A549 (cell line): ENCODE results near the gene DOCK1. TPM values are rescaled to one million over a fixed set of nuclear protein-coding genes. Genes with fewer than 3 reads are reported as not detected.

Experiments
- ATAC-seq, 2 experiments: fragments of 200-7000 bp in 1 of 2; fragments of >200 bp in 1 of 2; cut with Nextera tagmentation in 1 of 2; cut with Tn5 transposase in 1 of 2; 3 replicates each; pipeline versions ENCODE4 v1.8.0 to v1.9.1; 2018 to 2020; ENCODE audit warnings: mild to moderate bottlenecking in 1 of 2, moderate library complexity in 1 of 2
- CTCF ChIA-PET: fragments of 300-600 bp; sonication (Branson Sonifier 250); formaldehyde crosslinking; extraction: SDS; loops from one replicate; lab custom pipeline; 2021; ENCODE audit warnings: antibody characterized with exemption, inconsistent platforms; lab: Yijun Ruan, JAX
- POLR2A ChIA-PET: fragments of 350-600 bp; formaldehyde crosslinking; extraction: SDS; loops from one replicate; lab custom pipeline; 2021; ENCODE audit warnings: antibody characterized with exemption, inconsistent platforms; lab: Yijun Ruan, JAX
- DNase-seq, 2 experiments: peaks; one replicate each; pipeline versions ENCODE4 v3.0.0 to v3.0.0-alpha.2; 2011 to 2016; ENCODE audit warnings: low read depth in 1 of 2, low spot score in 1 of 2
- FAIRE-seq: peaks from 2 replicates; lab custom pipeline; 2011; peaks lifted over from hg19 to GRCh38; lab: Jason Lieb, UNC
- H3K27ac ChIP-seq, 2 experiments: fragments of >200 bp; sonication (Bioruptor Twin); formaldehyde crosslinking; 3 replicates each; pipeline ENCODE4 v1.5.1; 2016 to 2017
- H3K4me1 ChIP-seq: fragments of >200 bp; sonication (Bioruptor Twin); formaldehyde crosslinking; 3 replicates; pipeline ENCODE4 v1.6.1; 2016
- H3K4me2 ChIP-seq: fragments of >200 bp; sonication (Bioruptor Twin); formaldehyde crosslinking; 3 replicates; pipeline ENCODE4 v1.6.1; 2016
- H3K4me3 ChIP-seq: fragments of >200 bp; sonication (Bioruptor Twin); formaldehyde crosslinking; 3 replicates; pipeline ENCODE4 v1.5.1; 2016
- H3K9me3 ChIP-seq: fragments of >200 bp; sonication (Bioruptor Twin); formaldehyde crosslinking; 3 replicates; pipeline ENCODE4 v1.6.1; 2016
- BHLHE40 ChIP-seq: IDR thresholded peaks from 2 replicates; pipeline ENCODE4 v1.6.1; 2012; ENCODE audit warnings: low read depth, low read length, inconsistent platforms
- CBX2 ChIP-seq: fragments of 200-600 bp; sonication (generic); IDR thresholded peaks from 2 replicates; pipeline ENCODE4 v1.6.1; 2016; ENCODE audit warnings: low read depth, mild to moderate bottlenecking, borderline replicate concordance
- CEBPB ChIP-seq, 2 experiments: fragments of >200 bp in 1 of 2; sonication (Bioruptor Twin) in 1 of 2; formaldehyde crosslinking in 1 of 2; IDR thresholded peaks; 2 replicates each; pipeline ENCODE4 v1.6.1; 2012 to 2016
- CHD2 ChIP-seq: fragments of 150-350 bp; IDR thresholded peaks from 2 replicates; pipeline ENCODE4 v1.6.1; 2014; ENCODE audit warnings: low read length; ENCODE audit not compliant: partially characterized antibody
- CHD4 ChIP-seq: fragments of 200-600 bp; sonication (generic); IDR thresholded peaks from 2 replicates; pipeline ENCODE4 v1.6.1; 2016; ENCODE audit warnings: antibody characterized with exemption, mild to moderate bottlenecking, borderline replicate concordance
- ESRRA ChIP-seq: fragments of 150-350 bp; IDR thresholded peaks from 2 replicates; pipeline ENCODE4 v1.6.1; 2014; ENCODE audit warnings: mild to moderate bottlenecking, low read length, borderline replicate concordance
- FOSL2 ChIP-seq, 2 experiments: fragments of 450-650 bp in 1 of 2; fragments of >200 bp in 1 of 2; sonication (Bioruptor Twin) in 1 of 2; formaldehyde crosslinking; IDR thresholded peaks; 2 replicates each; pipeline versions ENCODE4 v1.5.0 to v1.6.1; 2016 to 2020; ENCODE audit warnings: mild to moderate bottlenecking in 1 of 2, moderate library complexity in 1 of 2
- HEYL ChIP-seq: fragments of 250-450 bp; sonication (Bioruptor Pico); IDR thresholded peaks from 2 replicates; pipeline ENCODE4 v1.8.0; 2021; ENCODE audit warnings: mild to moderate bottlenecking, moderate library complexity
- HOXB13 ChIP-seq: fragments of 250-450 bp; sonication (Bioruptor Pico); IDR thresholded peaks from 2 replicates; pipeline ENCODE4 v1.5.0; 2020; ENCODE audit warnings: low read depth, mild to moderate bottlenecking, moderate library complexity
- JUNB ChIP-seq: fragments of >200 bp; sonication (Bioruptor Twin); formaldehyde crosslinking; IDR thresholded peaks from 2 replicates; pipeline ENCODE4 v1.6.1; 2016
- KDM1A ChIP-seq: fragments of 200-600 bp; sonication (generic); IDR thresholded peaks from 2 replicates; pipeline ENCODE4 v1.6.1; 2016; ENCODE audit warnings: low read depth, mild to moderate bottlenecking
- NFE2L2 ChIP-seq: fragments of 150-350 bp; conservative IDR thresholded peaks from 2 replicates; pipeline ENCODE4 v1.6.1; 2014; ENCODE audit warnings: low read length
- NR3C1 ChIP-seq: fragments of >200 bp; sonication (Bioruptor Twin); formaldehyde crosslinking; IDR thresholded peaks from 3 replicates; pipeline ENCODE4 v1.6.1; 2017
- POLR2A ChIP-seq: IDR thresholded peaks from 2 replicates; pipeline ENCODE4 v1.6.1; 2012; ENCODE audit warnings: mild to moderate bottlenecking, low read length
- RCOR1 ChIP-seq: fragments of 150-350 bp; IDR thresholded peaks from 2 replicates; pipeline ENCODE4 v1.6.1; 2014; ENCODE audit warnings: antibody characterized with exemption, low read length, low read depth
- RNF2 ChIP-seq: fragments of 200-600 bp; sonication (generic); IDR thresholded peaks from 2 replicates; pipeline ENCODE4 v1.6.1; 2016; ENCODE audit warnings: low read depth, mild to moderate bottlenecking, antibody characterized with exemption, moderate library complexity, borderline replicate concordance
- TP53 ChIP-seq: fragments of 250-450 bp; sonication (Bioruptor Pico); IDR thresholded peaks from 2 replicates; pipeline ENCODE4 v1.5.0; 2021; ENCODE audit warnings: mild to moderate bottlenecking, moderate library complexity
- ZNF302 ChIP-seq: fragments of 250-450 bp; sonication (Bioruptor Pico); IDR thresholded peaks from 2 replicates; pipeline ENCODE4 v1.9.0; 2021; ENCODE audit warnings: inconsistent platforms, mild to moderate bottlenecking, moderate library complexity
- WGBS: methylation state at CpG from one replicate; pipeline ENCODE4 v1.1.6; 2017; ENCODE audit errors: missing lambda C conversion rate; 5-methylcytosine and 5-hydroxymethylcytosine counted together
- polyA plus RNA-seq, 4 experiments: library from polyadenylated mRNA; depleted of rRNA in 3 of 4; stranded (reverse); fragments of >200 nt; fragmentation: RNase III in 1 of 4; extraction: RNeasy Plus Mini Kit Qiagen cat#74134 plus additional on column Dnase treatment in 1 of 4; gene quantifications; 2 replicates in 3 of 4; 3 replicates in 1 of 4; pipeline ENCODE4 v1.2.3, GENCODE V29; 2011 to 2017
- TF ChIP-seq, protein P1 (sequence below): fragments of 150-350 bp; IDR thresholded peaks from 2 replicates; pipeline ENCODE4 v1.6.1; 2014; ENCODE audit warnings: low read depth, mild to moderate bottlenecking, low read length
- TF ChIP-seq, protein P2 (sequence below): fragments of >200 bp; sonication (Bioruptor Twin); formaldehyde crosslinking; IDR thresholded peaks from 2 replicates; pipeline ENCODE4 v1.6.1; 2016
- TF ChIP-seq, protein P3 (sequence below): IDR thresholded peaks from 2 replicates; pipeline ENCODE4 v1.6.1; 2012

The DOCK1 gene
- polyA plus RNA-seq, 2 of the 4 experiments (the other 2 are of a cell fraction) = 22.6 to 28.2 TPM

DNA sequence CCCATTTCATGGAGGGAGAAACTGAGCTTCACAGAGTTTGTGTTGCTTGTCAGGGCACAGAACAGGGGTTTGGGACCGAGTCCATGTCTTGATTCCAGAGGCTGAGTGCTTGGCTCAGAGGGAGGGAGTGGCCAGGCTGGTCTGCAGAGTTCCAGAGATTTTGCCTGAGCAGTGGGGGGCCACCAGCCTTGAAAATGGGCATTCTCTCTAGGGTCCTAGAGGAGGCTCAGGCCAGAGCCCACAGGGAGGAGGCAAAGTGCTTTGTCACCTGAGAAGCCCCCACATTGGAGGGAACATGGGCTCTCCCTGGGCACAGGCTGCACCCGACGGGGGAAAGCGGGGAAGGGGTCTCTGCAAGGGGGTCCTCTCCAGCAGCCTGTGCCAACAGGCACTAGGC, 51.5 kb downstream of the DOCK1 start:
- no peak overlapping the region for H3K4me3 ChIP-seq
- H3K27ac ChIP-seq = no peak overlapping the region
- ChIA-PET CTCF (no interaction called here), POLR2A (no interaction called here)
- no peak overlapping the region for H3K4me2 ChIP-seq
- no peak for DNase-seq
- no peak for ATAC-seq
- no peak for TF ChIP-seq RCOR1
- H3K4me1 ChIP-seq = peaks cover 5% of the 10 kb centered on the region; the same call in 1 of the 3 replicates
- FAIRE-seq = no peak
- H3K9me3 ChIP-seq = peaks cover 6% of the 10 kb centered on the region; the same call in 2 of the 3 replicates
- 100% methylated on average over 3 of the region's 4 CpGs for WGBS

DNA sequence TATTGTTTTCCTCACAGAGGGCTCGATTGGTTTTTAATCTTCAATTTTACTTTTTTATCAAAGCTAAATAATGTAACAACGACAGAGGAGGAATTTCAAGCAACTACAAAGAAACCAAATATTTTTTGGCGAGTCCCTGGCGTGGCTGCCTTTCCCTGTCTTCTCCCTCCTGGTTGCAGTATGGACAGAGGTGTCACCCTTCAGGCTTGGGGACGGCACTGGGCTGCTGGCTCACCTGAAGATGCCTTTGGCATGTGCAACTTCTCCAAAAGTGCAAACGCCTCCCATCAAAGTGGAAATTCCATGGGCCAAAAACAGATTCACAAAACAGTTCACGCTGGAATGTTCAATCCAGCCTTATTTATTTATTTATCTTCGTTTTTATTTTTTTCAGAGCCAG, 51.9 kb downstream of the DOCK1 start:
- peaks cover 2% of the 10 kb centered on the region; the same call in 2 of the 3 replicates for H3K9me3 ChIP-seq
- TF ChIP-seq POLR2A = no peak
- no peak for TF ChIP-seq KDM1A
- no peak for TF ChIP-seq TP53 (CRISPR knock-in tag)
- no peak for TF ChIP-seq HEYL (CRISPR knock-in tag)
- TF ChIP-seq, protein P1, sequence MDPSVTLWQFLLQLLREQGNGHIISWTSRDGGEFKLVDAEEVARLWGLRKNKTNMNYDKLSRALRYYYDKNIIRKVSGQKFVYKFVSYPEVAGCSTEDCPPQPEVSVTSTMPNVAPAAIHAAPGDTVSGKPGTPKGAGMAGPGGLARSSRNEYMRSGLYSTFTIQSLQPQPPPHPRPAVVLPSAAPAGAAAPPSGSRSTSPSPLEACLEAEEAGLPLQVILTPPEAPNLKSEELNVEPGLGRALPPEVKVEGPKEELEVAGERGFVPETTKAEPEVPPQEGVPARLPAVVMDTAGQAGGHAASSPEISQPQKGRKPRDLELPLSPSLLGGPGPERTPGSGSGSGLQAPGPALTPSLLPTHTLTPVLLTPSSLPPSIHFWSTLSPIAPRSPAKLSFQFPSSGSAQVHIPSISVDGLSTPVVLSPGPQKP = no peak
- H3K4me3 ChIP-seq = no peak overlapping the region
- no peak overlapping the region for H3K4me2 ChIP-seq
- H3K4me1 ChIP-seq = peaks cover 5% of the 10 kb centered on the region; the same call in 1 of the 3 replicates
- ATAC-seq (no peak), FAIRE-seq (no peak), DNase-seq (no peak)
- no peak overlapping the region for H3K27ac ChIP-seq
- POLR2A ChIA-PET = no interaction called here
- CTCF ChIA-PET = no interaction called here
- WGBS = 87% methylated on average over 8 of the region's 8 CpGs

DNA sequence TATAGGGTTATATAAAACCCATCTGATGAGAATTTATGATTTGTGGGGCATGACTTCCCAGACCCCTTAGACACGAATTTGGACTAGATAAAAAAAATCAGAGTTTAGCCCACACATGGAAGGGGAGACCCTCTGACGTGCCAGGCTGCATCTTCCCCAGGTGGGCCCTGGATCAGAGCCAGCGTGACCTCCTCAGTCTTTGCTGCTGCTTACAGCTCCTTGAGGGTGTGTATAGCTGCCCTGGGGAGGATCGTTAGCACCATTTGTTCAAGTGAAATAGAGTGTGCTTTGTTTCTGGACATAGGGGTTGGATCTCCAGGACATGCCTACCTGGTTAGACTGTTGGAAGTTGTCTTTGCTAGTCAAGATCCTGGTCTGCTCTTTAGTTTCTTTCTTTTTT, 54.2 kb downstream of the DOCK1 start:
- Histone ChIP-seq H3K4me3 (no peak overlapping the region), H3K4me2 (no peak overlapping the region), H3K9me3 (no peaks in the 10 kb centered on the region), H3K27ac (no peak overlapping the region), H3K4me1 (peaks cover 5% of the 10 kb centered on the region; the same call in 1 of the 3 replicates)
- ATAC-seq (no peak), FAIRE-seq (no peak), DNase-seq (no peak)
- ChIA-PET POLR2A (no interaction called here), CTCF (no interaction called here)
- WGBS = 96% methylated on average over 4 of the region's 4 CpGs
- TF ChIP-seq RCOR1 = no peak
- TF ChIP-seq NFE2L2 = no peak
- TF ChIP-seq FOSL2 (IDR thresholded peaks at IDR 0.05) = no peak
- TF ChIP-seq FOSL2 (CRISPR knock-in tag; IDR thresholded peaks at IDR 0.05) = no peak
- TF ChIP-seq ESRRA = no peak
- TF ChIP-seq CBX2 = no peak
- TF ChIP-seq, protein P2, sequence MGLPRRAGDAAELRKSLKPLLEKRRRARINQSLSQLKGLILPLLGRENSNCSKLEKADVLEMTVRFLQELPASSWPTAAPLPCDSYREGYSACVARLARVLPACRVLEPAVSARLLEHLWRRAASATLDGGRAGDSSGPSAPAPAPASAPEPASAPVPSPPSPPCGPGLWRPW = no peak
- TF ChIP-seq POLR2A = no peak
- TF ChIP-seq, protein P3, sequence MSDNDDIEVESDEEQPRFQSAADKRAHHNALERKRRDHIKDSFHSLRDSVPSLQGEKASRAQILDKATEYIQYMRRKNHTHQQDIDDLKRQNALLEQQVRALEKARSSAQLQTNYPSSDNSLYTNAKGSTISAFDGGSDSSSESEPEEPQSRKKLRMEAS = no peak
- TF ChIP-seq RNF2 = no peak
- TF ChIP-seq CHD4 = no peak
- TF ChIP-seq NR3C1 = no peak
- no peak for TF ChIP-seq BHLHE40
- TF ChIP-seq CHD2 = no peak
- TF ChIP-seq CEBPB (IDR thresholded peaks at IDR 0.05) = no peak
- TF ChIP-seq TP53 (CRISPR knock-in tag) = no peak
- TF ChIP-seq HOXB13 (CRISPR knock-in tag) = no peak
- no peak for TF ChIP-seq JUNB
- TF ChIP-seq ZNF302 (CRISPR knock-in tag) = no peak
